ENCODE results near the gene RAMP1.
"Not testable (repeated sequence)": the region's sequence is repeated elsewhere in the genome, so short reads cannot be mapped to it uniquely, and the experiment has no call there.

The RAMP1 gene

GRCh38 chr2:237864444-237864931, 5.1 kb downstream of the RAMP1 start:
- no peak for DNase-seq

GRCh38 chr2:237864940-237865622, 5.7 kb downstream of the RAMP1 start:
- DNase-seq, result no peak

- DNase-seq, result no peak
Measured at GRCh38 chr2:237865623-237866041, 6.2 kb downstream of the RAMP1 start.

- DNase-seq, result no peak
Measured at GRCh38 chr2:237866101-237866621, 6.7 kb downstream of the RAMP1 start.

- no peak for DNase-seq
Measured at GRCh38 chr2:237867465-237867864, 8.0 kb downstream of the RAMP1 start.

- DNase-seq, result not testable (repeated sequence)
Measured at GRCh38 chr2:237868074-237868473, 8.7 kb downstream of the RAMP1 start.

- no peak for DNase-seq
Measured at GRCh38 chr2:237868631-237869342, 9.4 kb downstream of the RAMP1 start.

GRCh38 chr2:237869343-237870102, 10.1 kb downstream of the RAMP1 start:
- no peak for DNase-seq

- DNase-seq, result no peak
Measured at GRCh38 chr2:237870126-237870525, 10.7 kb downstream of the RAMP1 start.

GRCh38 chr2:237870754-237871651, 11.6 kb downstream of the RAMP1 start:
- no peak for DNase-seq

- no peak for DNase-seq
Measured at GRCh38 chr2:237872178-237872887, 12.9 kb downstream of the RAMP1 start.

- no peak for DNase-seq
Measured at GRCh38 chr2:237873421-237873831, 14.0 kb downstream of the RAMP1 start.

GRCh38 chr2:237873897-237874551, 14.6 kb downstream of the RAMP1 start:
- no peak for DNase-seq

GRCh38 chr2:237874585-237875161, 15.2 kb downstream of the RAMP1 start:
- DNase-seq, result no peak

GRCh38 chr2:237875256-237876060, 16.0 kb downstream of the RAMP1 start:
- no peak for DNase-seq

GRCh38 chr2:237876061-237876526, 16.7 kb downstream of the RAMP1 start:
- no peak for DNase-seq

- no peak for DNase-seq
Measured at GRCh38 chr2:237876532-237876931, 17.1 kb downstream of the RAMP1 start.

- no peak for DNase-seq
Measured at GRCh38 chr2:237876951-237877491, 17.6 kb downstream of the RAMP1 start.

- DNase-seq, result no peak
Measured at GRCh38 chr2:237877576-237878307, 18.3 kb downstream of the RAMP1 start.

Data from CD4-positive, alpha-beta T cell treated with Interleukin-4 for 4 hours (primary cell).